DND-41 (cell line): Measurements from ENCODE around the gene TMOD2.
A peak's percentile ranks its signal among the peaks of the same experiment; 100 is the strongest.

Experiments used
- ATAC-seq: fragments of 200-7000 bp; cut with Tn5 transposase; 3 replicates; pipeline ENCODE4 v1.9.1; 2021; ENCODE audit warnings: low read depth; ENCODE audit not compliant: insufficient read depth
- DNase-seq: peaks from one replicate; pipeline ENCODE4 v3.0.0-alpha.2; 2020
- H2AFZ ChIP-seq: 2 replicates; pipeline ENCODE4 v1.6.0; 2012; ENCODE audit warnings: low read depth, low read length
- H3K27ac ChIP-seq: 2 replicates; pipeline ENCODE4 v1.5.1; 2012; ENCODE audit warnings: low read length, inconsistent platforms
- H3K27me3 ChIP-seq: fragments of 200-600 bp; sonication (generic); 2 replicates; pipeline ENCODE4 v1.6.0; 2012; ENCODE audit warnings: low read length, mild to moderate bottlenecking, inconsistent platforms; ENCODE audit not compliant: insufficient read depth, poor library complexity
- H3K36me3 ChIP-seq: 2 replicates; pipeline ENCODE4 v1.5.1; 2012; ENCODE audit warnings: low read length, inconsistent platforms; ENCODE audit not compliant: insufficient read depth
- H3K4me1 ChIP-seq: 2 replicates; pipeline ENCODE4 v1.5.1; 2012; ENCODE audit warnings: mild to moderate bottlenecking, low read length; ENCODE audit not compliant: insufficient read depth
- H3K4me2 ChIP-seq: 2 replicates; pipeline ENCODE4 v1.6.0; 2012; ENCODE audit warnings: mild to moderate bottlenecking, moderate library complexity, low read length, inconsistent platforms; ENCODE audit not compliant: insufficient read depth
- H3K4me3 ChIP-seq, 2 experiments: fragments of 200-600 bp in 1 of 2; shearing (Covaris generic) in 1 of 2; 2 replicates each; pipeline ENCODE4 v1.5.1; 2012 to 2016; ENCODE audit warnings: inconsistent platforms in 2 of 2, low read length in 2 of 2, mild to moderate bottlenecking in 2 of 2, low read depth in 1 of 2, moderate library complexity in 1 of 2
- H3K79me2 ChIP-seq: 2 replicates; pipeline ENCODE4 v1.6.0; 2012; ENCODE audit warnings: low read length, inconsistent platforms; ENCODE audit not compliant: insufficient read depth
- H3K9ac ChIP-seq: 2 replicates; pipeline ENCODE4 v1.6.0; 2012; ENCODE audit warnings: low read depth, mild to moderate bottlenecking, inconsistent platforms, low read length, moderate library complexity
- H3K9me3 ChIP-seq: 2 replicates; pipeline ENCODE4 v1.5.1; 2012; ENCODE audit warnings: low read length, moderate library complexity, mild to moderate bottlenecking, inconsistent platforms; ENCODE audit not compliant: insufficient read depth, severe bottlenecking
- H4K20me1 ChIP-seq: 2 replicates; pipeline ENCODE4 v1.6.0; 2012; ENCODE audit warnings: low read length; ENCODE audit not compliant: insufficient read depth
- CTCF ChIP-seq: IDR thresholded peaks from 2 replicates; pipeline ENCODE4 v1.5.1; 2012; ENCODE audit warnings: borderline replicate concordance, low read length, moderate library complexity, mild to moderate bottlenecking; ENCODE audit not compliant: poor library complexity, severe bottlenecking; ENCODE audit errors: extremely low read depth
- EZH2 ChIP-seq: IDR thresholded peaks from 3 replicates; pipeline ENCODE4 v1.6.1; 2012; ENCODE audit warnings: borderline replicate concordance, low read depth, mild to moderate bottlenecking, moderate library complexity, low read length, inconsistent platforms; ENCODE audit not compliant: severe bottlenecking

The TMOD2 gene

GRCh38 chr15:51776952-51777569 is 25.7 kb downstream of the TMOD2 start:
- DNase-seq, result peak; percentile 68
- peak; percentile 96 for ATAC-seq
- Histone ChIP-seq H3K9me3 (no peaks in the 10 kb centered on the region), H2AFZ (no peak overlapping the region), H3K9ac (no peak overlapping the region), H3K4me3 (no peak overlapping the region), H3K27me3 (no peaks in the 10 kb centered on the region), H4K20me1 (no peaks in the 10 kb centered on the region), H3K79me2 (no peaks in the 10 kb centered on the region), H3K27ac (no peak overlapping the region), H3K4me2 (no peak overlapping the region), H3K36me3 (peaks cover 15% of the 10 kb centered on the region), H3K4me1 (no peaks in the 10 kb centered on the region)
- peak; percentile 78 for TF ChIP-seq CTCF
- TF ChIP-seq EZH2, result no peak

- no peaks in the 10 kb centered on the region for H3K9me3 ChIP-seq
- H3K4me3 ChIP-seq, result no peak overlapping the region
- no peak for TF ChIP-seq CTCF
- TF ChIP-seq EZH2, result no peak
- no peak overlapping the region for H3K9ac ChIP-seq
- no peak overlapping the region for H3K4me2 ChIP-seq
- no peak overlapping the region for H3K27ac ChIP-seq
- H4K20me1 ChIP-seq, result no peaks in the 10 kb centered on the region
- no peaks in the 10 kb centered on the region for H3K27me3 ChIP-seq
- no peak for ATAC-seq
- no peak for DNase-seq
- H3K4me1 ChIP-seq, result no peaks in the 10 kb centered on the region
- H3K36me3 ChIP-seq, result peaks cover 18% of the 10 kb centered on the region
- H2AFZ ChIP-seq, result no peak overlapping the region
- H3K79me2 ChIP-seq, result no peaks in the 10 kb centered on the region
Measured at GRCh38 chr15:51780636-51781035, 29.2 kb downstream of the TMOD2 start.

GRCh38 chr15:51781506-51781905 is 30.1 kb downstream of the TMOD2 start:
- Histone ChIP-seq H3K36me3 (peaks cover 18% of the 10 kb centered on the region), H3K79me2 (no peaks in the 10 kb centered on the region), H4K20me1 (no peaks in the 10 kb centered on the region), H3K9ac (no peak overlapping the region), H3K4me3 (no peak overlapping the region), H3K27me3 (no peaks in the 10 kb centered on the region), H3K4me1 (no peaks in the 10 kb centered on the region), H3K9me3 (no peaks in the 10 kb centered on the region), H2AFZ (no peak overlapping the region), H3K27ac (no peak overlapping the region), H3K4me2 (no peak overlapping the region)
- ATAC-seq (no peak), DNase-seq (no peak)
- TF ChIP-seq CTCF, result no peak
- no peak for TF ChIP-seq EZH2

GRCh38 chr15:51782357-51782896 is 31.0 kb downstream of the TMOD2 start:
- no peak for ATAC-seq
- Histone ChIP-seq H3K4me1 (no peaks in the 10 kb centered on the region), H3K4me2 (no peak overlapping the region), H3K27me3 (no peaks in the 10 kb centered on the region), H3K79me2 (no peaks in the 10 kb centered on the region), H3K36me3 (peaks cover 14% of the 10 kb centered on the region), H2AFZ (no peak overlapping the region), H4K20me1 (no peaks in the 10 kb centered on the region), H3K9me3 (no peaks in the 10 kb centered on the region), H3K27ac (no peak overlapping the region), H3K4me3 (no peak overlapping the region), H3K9ac (no peak overlapping the region)
- no peak for DNase-seq
- peak; percentile 47 for TF ChIP-seq CTCF
- no peak for TF ChIP-seq EZH2
